ENCODE measurements around the gene CDH4. TPM values are rescaled to one million over a fixed set of nuclear protein-coding genes. Genes with fewer than 3 reads are reported as not detected.

Gene CDH4
- total RNA-seq, 1 experiment from 2014 or later = 5.3 TPM

DNA sequence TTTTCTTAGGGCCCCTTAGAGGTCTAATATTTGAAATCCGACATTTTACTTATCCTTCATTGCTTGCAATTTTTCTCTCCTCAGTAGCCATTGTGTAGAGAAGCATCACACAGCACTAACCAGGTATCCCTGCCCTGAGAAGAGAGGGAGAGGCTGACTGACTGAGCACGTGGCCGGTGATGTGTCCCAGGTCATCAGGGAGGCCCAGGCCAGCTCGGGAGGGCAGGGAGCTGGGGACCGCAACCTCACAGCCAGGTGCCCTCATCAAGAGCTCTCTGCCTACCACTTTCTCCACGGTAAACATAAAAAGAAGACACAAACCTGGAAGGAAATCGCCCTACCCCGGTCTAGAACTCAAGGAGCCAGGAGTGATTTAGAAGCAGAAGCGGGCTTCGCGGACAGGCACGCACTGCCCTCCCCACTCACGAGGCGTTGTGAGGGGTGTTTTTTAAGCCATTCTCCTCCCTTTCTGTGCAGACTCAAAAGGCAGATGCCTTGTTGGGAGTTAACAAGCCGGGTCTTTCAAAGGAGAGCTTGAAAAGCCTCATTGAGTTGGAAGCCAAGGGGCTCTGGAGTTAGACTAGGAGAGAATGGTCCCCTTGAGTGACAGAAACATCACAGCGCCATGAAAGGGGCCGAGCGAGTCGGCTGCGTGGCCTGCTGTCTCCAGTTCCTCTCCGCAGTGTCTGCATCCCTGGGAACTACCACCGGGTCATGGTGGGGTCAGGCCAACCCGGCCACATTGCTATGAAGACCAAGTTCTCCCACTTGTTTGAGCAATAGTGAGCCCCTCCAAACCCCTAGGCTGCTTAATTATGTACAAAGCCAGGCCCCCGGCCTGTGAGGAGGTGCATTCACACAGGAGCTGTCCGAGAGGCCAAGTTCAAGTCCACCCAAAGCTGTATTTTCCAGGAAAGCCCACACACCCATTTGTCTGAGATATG is 285.4 kb downstream of the CDH4 start:
- no peak for ATAC-seq
- no peak for DNase-seq (ENCODE audit: low spot score)

DNA sequence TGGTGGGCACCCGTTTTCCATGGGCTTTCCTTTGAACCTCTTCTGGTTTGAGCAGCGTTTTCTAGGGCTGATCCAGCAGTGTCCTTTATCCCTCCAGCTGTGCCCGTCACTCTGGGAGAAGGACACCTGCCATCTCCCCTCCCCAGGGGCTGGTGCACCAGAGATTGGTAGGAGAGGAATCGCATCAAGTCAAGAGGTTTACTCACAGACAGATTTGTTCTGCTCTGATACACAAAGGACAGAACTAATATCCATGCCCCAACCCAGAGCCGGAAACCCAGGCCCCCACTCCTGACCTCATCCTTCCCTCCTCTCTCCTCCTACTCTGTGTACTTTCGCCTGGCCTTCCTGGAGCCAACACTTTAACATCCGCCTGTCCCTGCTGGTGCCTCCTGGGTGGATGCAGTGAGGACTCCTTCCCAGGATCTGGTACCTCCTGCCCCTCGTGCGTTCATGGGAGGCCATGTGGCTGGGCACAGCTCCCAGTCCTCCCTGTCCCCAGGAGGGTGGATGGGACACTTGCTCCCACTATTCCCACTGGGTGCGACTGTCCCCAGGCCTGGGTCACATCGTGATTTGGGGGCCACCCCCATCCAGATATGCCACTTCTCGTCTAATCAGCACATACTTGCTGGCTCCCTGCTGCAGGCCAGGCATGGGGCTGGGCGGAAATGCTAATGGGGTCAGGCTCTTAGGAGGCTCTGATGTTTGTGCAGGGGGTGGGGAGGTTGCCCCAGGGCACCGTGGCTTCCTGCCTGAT is 286.3 kb downstream of the CDH4 start:
- Mint-ChIP-seq H3K36me3 (no peaks in the 10 kb centered on the region; the same call in 1 of the 2 replicates), H3K4me3 (no peak overlapping the region), H3K27ac (no peak overlapping the region), H3K27me3 (ENCODE audit: low read depth) (peaks cover 25% of the 10 kb centered on the region), H3K4me1 (peaks cover 8% of the 10 kb centered on the region), H3K9me3 (peaks cover 4% of the 10 kb centered on the region)
- no peak for DNase-seq (ENCODE audit: low spot score)
- TF ChIP-seq, protein P1, sequence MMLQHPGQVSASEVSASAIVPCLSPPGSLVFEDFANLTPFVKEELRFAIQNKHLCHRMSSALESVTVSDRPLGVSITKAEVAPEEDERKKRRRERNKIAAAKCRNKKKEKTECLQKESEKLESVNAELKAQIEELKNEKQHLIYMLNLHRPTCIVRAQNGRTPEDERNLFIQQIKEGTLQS (CRISPR knock-in tag; conservative IDR thresholded peaks at IDR 0.05) = no peak
- TF ChIP-seq, protein P2, sequence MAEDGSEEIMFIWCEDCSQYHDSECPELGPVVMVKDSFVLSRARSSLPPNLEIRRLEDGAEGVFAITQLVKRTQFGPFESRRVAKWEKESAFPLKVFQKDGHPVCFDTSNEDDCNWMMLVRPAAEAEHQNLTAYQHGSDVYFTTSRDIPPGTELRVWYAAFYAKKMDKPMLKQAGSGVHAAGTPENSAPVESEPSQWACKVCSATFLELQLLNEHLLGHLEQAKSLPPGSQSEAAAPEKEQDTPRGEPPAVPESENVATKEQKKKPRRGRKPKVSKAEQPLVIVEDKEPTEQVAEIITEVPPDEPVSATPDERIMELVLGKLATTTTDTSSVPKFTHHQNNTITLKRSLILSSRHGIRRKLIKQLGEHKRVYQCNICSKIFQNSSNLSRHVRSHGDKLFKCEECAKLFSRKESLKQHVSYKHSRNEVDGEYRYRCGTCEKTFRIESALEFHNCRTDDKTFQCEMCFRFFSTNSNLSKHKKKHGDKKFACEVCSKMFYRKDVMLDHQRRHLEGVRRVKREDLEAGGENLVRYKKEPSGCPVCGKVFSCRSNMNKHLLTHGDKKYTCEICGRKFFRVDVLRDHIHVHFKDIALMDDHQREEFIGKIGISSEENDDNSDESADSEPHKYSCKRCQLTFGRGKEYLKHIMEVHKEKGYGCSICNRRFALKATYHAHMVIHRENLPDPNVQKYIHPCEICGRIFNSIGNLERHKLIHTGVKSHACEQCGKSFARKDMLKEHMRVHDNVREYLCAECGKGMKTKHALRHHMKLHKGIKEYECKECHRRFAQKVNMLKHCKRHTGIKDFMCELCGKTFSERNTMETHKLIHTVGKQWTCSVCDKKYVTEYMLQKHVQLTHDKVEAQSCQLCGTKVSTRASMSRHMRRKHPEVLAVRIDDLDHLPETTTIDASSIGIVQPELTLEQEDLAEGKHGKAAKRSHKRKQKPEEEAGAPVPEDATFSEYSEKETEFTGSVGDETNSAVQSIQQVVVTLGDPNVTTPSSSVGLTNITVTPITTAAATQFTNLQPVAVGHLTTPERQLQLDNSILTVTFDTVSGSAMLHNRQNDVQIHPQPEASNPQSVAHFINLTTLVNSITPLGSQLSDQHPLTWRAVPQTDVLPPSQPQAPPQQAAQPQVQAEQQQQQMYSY (CRISPR knock-in tag; IDR thresholded peaks at IDR 0.05) = no peak
- TF ChIP-seq GABPB1 (CRISPR knock-in tag; IDR thresholded peaks at IDR 0.05) (no peak), ZNF416 (CRISPR knock-in tag; IDR thresholded peaks at IDR 0.05) (no peak), ZBTB21 (CRISPR knock-in tag; IDR thresholded peaks at IDR 0.05; ENCODE audit: borderline replicate concordance) (no peak), TP53 (CRISPR knock-in tag; IDR thresholded peaks at IDR 0.05) (no peak), ELF4 (CRISPR knock-in tag; IDR thresholded peaks at IDR 0.05; ENCODE audit: low read depth) (no peak), NR1H2 (CRISPR knock-in tag; IDR thresholded peaks at IDR 0.05) (no peak)
- TF ChIP-seq, protein P3, sequence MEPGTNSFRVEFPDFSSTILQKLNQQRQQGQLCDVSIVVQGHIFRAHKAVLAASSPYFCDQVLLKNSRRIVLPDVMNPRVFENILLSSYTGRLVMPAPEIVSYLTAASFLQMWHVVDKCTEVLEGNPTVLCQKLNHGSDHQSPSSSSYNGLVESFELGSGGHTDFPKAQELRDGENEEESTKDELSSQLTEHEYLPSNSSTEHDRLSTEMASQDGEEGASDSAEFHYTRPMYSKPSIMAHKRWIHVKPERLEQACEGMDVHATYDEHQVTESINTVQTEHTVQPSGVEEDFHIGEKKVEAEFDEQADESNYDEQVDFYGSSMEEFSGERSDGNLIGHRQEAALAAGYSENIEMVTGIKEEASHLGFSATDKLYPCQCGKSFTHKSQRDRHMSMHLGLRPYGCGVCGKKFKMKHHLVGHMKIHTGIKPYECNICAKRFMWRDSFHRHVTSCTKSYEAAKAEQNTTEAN (CRISPR knock-in tag; IDR thresholded peaks at IDR 0.05) = no peak
- TF ChIP-seq, protein P4, sequence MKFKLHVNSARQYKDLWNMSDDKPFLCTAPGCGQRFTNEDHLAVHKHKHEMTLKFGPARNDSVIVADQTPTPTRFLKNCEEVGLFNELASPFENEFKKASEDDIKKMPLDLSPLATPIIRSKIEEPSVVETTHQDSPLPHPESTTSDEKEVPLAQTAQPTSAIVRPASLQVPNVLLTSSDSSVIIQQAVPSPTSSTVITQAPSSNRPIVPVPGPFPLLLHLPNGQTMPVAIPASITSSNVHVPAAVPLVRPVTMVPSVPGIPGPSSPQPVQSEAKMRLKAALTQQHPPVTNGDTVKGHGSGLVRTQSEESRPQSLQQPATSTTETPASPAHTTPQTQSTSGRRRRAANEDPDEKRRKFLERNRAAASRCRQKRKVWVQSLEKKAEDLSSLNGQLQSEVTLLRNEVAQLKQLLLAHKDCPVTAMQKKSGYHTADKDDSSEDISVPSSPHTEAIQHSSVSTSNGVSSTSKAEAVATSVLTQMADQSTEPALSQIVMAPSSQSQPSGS (CRISPR knock-in tag; IDR thresholded peaks at IDR 0.05; ENCODE audit: borderline replicate concordance, low read depth) = no peak
- TF ChIP-seq, protein P5, sequence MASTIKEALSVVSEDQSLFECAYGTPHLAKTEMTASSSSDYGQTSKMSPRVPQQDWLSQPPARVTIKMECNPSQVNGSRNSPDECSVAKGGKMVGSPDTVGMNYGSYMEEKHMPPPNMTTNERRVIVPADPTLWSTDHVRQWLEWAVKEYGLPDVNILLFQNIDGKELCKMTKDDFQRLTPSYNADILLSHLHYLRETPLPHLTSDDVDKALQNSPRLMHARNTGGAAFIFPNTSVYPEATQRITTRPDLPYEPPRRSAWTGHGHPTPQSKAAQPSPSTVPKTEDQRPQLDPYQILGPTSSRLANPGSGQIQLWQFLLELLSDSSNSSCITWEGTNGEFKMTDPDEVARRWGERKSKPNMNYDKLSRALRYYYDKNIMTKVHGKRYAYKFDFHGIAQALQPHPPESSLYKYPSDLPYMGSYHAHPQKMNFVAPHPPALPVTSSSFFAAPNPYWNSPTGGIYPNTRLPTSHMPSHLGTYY (CRISPR knock-in tag; IDR thresholded peaks at IDR 0.05) = no peak
- TF ChIP-seq, protein P6, sequence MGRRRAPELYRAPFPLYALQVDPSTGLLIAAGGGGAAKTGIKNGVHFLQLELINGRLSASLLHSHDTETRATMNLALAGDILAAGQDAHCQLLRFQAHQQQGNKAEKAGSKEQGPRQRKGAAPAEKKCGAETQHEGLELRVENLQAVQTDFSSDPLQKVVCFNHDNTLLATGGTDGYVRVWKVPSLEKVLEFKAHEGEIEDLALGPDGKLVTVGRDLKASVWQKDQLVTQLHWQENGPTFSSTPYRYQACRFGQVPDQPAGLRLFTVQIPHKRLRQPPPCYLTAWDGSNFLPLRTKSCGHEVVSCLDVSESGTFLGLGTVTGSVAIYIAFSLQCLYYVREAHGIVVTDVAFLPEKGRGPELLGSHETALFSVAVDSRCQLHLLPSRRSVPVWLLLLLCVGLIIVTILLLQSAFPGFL (CRISPR knock-in tag; IDR thresholded peaks at IDR 0.05; ENCODE audit: borderline replicate concordance) = no peak
- CTCF ChIA-PET = interaction anchor here (1.1 kb wide), 1 partner anchor 22 kb away, joined by 3 read pairs; no protein-coding TSS in a partner anchor
- POLR2A ChIA-PET = no interaction called here
- ATAC-seq = no peak

More for the DNA sequence above, 285.4 kb downstream of the CDH4 start:
- Mint-ChIP-seq H3K4me3 (no peak overlapping the region), H3K36me3 (no peaks in the 10 kb centered on the region; the same call in 1 of the 2 replicates), H3K27ac (no peak overlapping the region), H3K9me3 (peaks cover 4% of the 10 kb centered on the region), H3K27me3 (ENCODE audit: low read depth) (peaks cover 20% of the 10 kb centered on the region), H3K4me1 (peaks cover 8% of the 10 kb centered on the region)
- TF ChIP-seq, protein P7, sequence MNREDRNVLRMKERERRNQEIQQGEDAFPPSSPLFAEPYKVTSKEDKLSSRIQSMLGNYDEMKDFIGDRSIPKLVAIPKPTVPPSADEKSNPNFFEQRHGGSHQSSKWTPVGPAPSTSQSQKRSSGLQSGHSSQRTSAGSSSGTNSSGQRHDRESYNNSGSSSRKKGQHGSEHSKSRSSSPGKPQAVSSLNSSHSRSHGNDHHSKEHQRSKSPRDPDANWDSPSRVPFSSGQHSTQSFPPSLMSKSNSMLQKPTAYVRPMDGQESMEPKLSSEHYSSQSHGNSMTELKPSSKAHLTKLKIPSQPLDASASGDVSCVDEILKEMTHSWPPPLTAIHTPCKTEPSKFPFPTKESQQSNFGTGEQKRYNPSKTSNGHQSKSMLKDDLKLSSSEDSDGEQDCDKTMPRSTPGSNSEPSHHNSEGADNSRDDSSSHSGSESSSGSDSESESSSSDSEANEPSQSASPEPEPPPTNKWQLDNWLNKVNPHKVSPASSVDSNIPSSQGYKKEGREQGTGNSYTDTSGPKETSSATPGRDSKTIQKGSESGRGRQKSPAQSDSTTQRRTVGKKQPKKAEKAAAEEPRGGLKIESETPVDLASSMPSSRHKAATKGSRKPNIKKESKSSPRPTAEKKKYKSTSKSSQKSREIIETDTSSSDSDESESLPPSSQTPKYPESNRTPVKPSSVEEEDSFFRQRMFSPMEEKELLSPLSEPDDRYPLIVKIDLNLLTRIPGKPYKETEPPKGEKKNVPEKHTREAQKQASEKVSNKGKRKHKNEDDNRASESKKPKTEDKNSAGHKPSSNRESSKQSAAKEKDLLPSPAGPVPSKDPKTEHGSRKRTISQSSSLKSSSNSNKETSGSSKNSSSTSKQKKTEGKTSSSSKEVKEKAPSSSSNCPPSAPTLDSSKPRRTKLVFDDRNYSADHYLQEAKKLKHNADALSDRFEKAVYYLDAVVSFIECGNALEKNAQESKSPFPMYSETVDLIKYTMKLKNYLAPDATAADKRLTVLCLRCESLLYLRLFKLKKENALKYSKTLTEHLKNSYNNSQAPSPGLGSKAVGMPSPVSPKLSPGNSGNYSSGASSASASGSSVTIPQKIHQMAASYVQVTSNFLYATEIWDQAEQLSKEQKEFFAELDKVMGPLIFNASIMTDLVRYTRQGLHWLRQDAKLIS (CRISPR knock-in tag; IDR thresholded peaks at IDR 0.05; ENCODE audit: borderline replicate concordance) = no peak
- CTCF ChIA-PET = interaction anchor here (1.1 kb wide), 1 partner anchor 23 kb away, joined by 3 read pairs; no protein-coding TSS in a partner anchor
- POLR2A ChIA-PET = no interaction called here
